PFSK-1 (cell line): ENCODE measurements around the gene C22orf15.

ENCODE experiments used
- POLR2AphosphoS5 ChIP-seq: IDR thresholded peaks from 2 replicates; pipeline ENCODE4 v1.6.1; 2012; ENCODE audit warnings: low read depth, mild to moderate bottlenecking, control low read depth, low read length, moderate library complexity
- TAF1 ChIP-seq: IDR thresholded peaks from 2 replicates; pipeline ENCODE4 v1.6.1; 2012; ENCODE audit warnings: low read length, control low read depth, borderline replicate concordance; ENCODE audit not compliant: insufficient read depth

- TF ChIP-seq POLR2AphosphoS5 (no peak), TAF1 (no peak)
These were observed 28.3 kb downstream of the C22orf15 start for GRCh38 chr22:23790819-23791737.
